ENCODE measurements around the gene ASCC1.

Gene ASCC1

DNA sequence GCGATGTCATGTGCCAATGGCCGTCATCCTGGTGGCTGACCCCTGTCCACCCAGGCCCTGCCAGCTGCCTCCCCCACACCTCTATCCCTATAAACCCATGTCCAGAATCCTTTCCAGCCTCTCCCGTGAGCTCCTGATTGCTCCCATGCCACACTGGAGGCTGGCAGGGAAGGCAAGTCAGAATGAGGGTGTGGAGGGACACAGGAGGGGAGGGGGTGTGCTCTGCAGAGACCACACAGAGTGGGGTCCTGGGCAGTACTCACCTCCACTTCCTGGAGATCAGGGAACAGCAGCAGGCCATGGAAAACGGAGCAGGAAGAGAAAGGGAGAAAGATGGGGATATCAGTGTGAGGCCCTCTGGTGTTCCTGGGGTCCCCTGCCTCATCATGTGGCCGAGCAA is 143.4 kb downstream of the ASCC1 start:
- in situ Hi-C loops (cut with MboI; ENCODE audit: low sequenced_read_pairs), result no loop called here

DNA sequence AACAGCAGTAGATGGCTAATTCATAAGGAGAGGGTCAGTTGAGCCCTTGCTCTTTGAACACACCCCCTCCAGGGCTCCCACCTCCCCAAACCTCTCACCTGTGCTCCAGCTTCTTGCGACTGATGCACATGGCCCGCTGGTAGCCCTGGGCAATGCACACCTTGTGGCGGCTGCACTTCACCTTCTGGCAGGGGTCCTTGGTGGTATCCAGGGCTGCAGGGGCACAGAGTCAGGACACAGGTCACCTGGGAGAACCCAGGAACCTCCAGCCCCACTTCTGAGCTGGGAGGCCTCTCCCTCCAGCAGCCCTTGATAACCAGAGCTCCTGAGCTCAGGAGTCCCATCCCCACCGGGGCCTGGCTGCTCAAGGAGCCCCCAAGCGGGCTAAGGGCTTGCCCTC is 144.0 kb downstream of the ASCC1 start:
- in situ Hi-C loops (cut with MboI; ENCODE audit: low sequenced_read_pairs), result no loop called here

DNA sequence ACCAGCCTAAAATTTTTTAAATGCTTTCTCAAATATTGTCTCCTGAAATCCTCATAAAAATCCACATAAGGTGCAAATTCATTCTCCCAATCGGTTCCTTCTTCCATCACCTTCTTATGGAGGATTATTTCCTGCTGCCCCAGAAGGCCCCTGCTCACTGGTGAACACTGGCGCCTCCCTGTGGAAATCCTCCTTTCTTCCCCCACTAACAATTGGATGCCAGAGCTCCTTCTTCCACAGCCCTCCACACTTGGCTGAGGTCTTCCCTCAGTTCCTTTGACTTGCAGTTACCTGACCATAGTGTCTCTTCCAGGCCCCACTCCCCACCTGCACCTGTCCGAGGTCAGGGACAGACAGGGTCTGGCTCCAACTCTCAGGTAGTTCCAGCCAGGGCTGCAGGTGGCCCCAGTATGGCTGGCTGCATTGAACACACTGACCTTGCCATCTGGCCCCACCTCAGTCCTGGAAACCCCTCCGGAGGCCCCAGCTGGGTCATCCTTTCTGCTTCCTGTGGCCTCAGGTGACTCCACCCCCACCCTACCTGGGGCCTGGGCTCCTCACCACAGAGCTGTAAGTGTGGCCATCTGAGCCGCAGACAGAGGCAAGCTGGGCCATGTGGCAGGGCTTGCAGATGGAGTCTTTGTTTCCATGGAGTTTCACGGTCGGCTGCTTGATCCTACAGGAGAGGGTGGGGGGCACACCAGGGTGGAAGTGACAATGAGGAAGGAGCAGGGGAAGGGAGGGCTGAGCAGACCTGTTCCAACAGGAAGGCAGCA is 146.1 kb downstream of the ASCC1 start:
- in situ Hi-C loops (cut with MboI; ENCODE audit: low sequenced_read_pairs), result no loop called here

DNA sequence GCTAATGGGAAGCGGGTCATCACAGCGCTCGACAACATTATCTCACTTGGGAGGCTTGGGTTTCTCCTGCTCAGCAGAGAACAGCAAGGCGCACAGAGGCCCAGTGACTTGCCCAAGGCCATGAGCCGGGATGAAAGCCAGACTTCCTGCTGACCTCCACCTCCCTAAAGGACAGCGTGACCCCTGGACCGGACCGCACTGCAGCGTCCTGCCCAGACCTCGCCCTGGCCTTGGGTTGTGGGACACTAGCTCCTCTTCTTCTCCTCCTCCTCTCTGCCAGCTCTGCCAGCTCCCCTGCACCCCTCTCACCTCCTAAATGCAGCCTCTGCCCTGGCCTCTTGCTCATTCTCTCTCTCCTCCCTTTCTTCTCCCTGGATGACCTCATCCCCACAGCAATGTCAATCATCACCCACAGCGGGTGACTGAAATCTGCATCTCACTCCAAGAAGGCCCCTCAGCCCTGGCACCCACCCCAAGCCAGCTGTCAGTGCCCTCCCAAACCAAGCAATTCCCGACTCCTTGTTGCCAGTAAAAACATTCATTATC is 147.1 kb downstream of the ASCC1 start:
- in situ Hi-C loops (cut with MboI; ENCODE audit: low sequenced_read_pairs), result no loop called here

DNA sequence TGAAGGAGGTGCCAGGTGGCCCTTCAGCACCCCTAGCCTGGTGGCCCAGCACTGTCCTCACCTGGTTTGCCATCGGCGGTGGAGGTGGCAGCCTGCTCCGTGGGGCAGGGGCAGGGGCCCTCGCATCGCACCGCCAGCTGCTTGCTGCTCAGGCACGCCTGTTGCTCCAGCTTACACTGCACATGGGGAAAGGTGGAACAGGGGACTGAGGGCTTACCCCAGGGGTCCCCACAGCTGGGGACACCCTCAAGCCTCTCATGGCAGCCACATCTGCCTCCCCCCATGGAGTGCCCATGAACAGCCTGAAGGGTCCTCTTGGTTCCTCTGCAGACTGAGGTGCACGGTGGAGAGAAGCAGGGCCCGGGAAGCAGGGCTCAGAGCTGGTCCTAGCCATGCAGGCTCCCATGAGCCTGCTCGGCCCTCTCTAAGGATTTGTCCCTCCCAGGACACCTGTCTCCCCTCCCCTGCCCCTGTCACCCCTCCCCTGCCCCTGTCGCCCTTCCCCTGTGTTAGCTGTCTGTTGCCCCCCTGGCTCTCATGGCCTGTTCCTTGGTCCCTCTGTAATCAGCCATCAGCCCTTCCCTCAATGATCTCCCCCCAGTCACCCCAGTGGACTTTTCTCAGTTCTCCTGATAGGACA is 147.8 kb downstream of the ASCC1 start:
- in situ Hi-C loops (cut with MboI; ENCODE audit: low sequenced_read_pairs), result no loop called here

DNA sequence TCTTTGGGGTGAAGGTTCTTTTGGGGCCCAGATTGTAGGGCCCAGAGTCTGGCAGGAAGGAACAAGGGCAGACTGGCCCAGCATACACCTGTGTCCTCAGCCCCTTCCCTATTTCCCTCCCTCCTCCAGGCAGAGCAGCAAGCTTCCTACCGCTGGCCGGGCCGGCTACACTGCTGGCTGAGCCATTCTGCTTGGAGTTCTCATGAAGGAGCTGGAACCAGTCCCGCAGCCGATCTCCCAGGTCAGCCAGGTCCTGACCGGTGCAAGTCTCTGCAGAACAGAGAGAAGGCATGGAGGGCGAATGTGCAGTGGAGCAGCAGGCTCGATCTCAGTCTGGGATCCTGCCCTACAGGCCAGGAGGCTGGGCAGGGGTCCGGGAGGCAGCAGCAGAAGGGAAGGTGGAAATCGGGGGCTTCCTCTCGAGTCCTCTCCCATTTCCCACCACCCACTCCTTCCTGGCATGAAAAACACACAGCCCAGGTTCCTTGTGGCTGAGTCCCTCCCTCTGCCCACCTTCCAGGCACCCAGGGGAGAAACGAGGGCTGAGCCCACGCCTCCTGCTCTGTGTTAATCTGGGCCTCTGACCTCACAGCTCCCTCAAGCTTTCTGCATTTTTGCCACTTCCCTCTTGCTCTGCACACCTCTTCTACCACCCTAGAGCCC is 148.5 kb downstream of the ASCC1 start:
- in situ Hi-C loops (cut with MboI; ENCODE audit: low sequenced_read_pairs), result no loop called here

DNA sequence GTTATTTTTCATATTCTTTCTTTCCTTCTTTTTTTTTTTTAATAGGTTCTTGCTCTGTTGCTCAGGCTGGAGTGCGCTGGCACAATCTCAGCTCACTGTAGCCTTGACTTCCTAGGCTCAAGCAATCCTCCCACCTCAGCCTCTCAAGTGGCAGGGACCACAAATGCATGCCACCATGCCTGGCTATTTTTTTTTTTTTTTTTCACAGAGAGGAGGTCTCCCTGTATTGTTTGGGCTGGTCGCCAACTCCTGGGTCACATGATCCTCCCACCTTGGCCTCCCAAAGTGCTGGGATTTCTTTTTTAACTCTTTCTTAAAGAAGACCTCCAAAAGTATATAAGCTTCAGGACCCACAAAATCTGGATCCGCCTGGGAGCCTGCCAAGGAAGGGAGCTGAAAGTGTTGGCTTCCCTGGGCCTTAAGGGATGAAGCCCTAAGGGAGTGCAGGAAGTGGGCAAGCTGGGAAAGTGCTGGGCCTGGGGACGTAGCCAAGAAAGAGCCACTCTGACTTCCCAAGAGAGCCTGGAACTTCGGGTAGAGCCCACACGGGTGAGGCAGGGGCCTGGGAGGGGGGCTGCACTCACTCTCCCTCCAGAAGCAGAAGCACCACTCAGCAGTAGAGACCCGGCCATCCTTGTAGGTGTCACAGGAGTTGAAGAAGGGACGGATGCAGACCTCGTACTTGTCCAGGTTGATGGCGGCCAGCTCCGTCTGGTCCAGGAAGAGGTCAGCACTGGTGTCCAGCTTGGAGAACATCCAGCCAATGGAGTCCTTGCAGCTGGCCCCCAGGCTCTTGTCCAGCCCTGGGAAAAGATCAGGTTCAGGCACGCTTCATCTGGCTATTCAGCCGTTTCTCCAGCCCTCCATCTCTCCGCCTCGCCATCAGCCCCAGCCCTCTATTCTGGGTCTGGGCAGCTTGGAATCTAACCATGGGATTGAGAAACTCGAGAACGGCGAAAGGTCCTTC is 149.5 kb downstream of the ASCC1 start:
- in situ Hi-C loops (cut with MboI; ENCODE audit: low sequenced_read_pairs), result no loop called here

DNA sequence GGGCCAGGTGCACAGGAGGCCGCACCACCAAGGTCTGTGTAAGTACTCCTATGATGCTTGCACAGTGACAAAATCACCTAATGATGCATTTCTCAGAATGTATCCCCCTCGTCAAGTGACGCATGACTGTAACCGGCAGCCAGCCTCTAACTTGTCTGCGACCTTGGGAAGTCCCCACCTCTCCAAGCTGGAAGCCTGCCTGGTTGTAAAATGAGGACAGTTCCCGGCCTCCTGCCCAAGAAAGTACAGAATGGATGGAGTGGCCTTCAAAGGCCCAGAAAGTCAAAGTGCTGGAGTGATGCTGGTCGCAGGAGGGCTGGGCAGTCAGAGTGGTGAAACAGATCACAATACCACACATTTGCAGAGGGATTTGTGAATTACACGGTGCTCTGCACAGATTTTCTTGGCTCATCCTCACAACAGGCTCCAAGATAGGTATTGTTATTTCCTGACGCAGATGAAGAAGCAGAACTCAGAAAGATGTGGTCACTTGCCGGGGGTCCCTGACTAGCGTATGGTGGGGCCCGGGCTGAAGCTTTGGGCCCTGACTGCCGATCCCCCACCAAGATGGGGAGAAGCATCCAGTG is 150.5 kb downstream of the ASCC1 start:
- in situ Hi-C loops (cut with MboI; ENCODE audit: low sequenced_read_pairs), result no loop called here

DNA sequence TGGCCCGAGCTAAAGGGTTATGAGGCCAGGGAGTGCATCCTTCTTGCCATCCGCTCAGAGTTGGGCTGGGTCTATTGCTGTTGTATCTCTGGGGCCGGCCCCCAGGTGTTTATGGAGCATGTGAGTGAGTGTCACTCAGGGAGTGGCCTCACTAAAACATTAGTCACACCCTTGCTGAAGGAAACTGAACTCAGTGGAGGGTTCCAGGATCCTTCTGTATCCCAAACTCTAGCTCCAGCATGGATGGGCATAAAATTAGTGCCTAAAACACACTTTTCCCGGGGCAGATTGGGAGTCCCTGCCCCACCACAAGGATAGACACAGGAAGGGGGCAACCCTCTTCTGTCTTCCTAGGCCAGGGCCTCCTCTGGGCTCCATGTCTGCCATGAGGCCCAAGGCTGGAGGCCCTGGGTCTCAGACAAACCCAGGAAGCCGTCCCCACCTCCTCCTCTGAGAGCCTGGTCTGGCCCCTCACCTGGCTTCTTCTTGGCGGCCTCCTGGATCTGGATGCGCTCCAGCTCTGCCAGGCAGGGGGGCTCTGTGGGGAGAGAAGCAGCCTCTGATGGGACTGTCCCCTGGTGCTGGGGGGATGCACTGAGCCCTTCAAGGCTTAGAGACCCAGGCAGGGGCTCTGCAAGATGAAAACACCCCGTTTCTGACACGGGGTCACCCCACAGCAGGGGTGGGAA is 152.2 kb downstream of the ASCC1 start:
- in situ Hi-C loops (cut with MboI; ENCODE audit: low sequenced_read_pairs), result no loop called here

DNA sequence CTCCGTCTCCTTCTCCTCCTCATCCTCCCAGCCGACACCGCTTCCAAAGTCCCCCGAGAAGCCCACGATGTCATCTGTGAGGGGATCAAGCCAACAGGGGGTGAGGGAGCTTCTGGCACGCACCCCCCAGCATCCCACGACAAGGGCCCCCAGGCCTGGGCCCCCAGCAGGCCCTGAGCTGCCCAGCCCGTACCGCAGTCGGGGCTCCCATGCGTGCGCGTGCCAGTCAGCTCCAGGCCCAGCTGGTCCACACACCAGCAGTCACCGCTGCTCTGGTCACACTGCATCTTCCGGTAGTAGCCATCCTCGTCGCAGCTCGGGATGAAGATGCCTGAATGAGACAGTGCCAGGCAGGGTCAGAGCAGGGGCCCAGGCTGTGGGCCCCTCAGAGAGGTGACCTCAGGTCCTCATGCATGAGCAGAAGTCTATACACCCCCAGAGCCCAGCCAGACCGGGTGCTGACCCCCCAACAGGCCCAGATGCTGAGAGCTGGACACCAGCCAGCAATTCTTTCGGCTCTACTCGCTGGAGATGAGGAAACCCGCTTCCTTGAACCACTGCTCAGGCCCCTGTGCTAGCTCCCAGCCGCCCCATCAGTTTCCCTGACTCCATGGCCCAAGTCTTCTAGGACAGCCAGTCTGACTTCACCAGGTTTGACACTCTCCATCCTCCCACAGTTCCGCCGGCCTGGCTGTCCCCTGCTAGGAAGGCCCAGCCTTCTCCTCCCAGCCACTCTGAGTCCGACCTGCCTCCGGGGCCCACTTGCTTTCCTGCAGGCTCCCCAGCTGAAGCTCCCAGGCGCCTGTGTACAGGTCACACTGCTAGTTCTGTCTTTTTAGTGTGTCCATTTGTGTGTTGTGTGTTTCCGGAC is 153.0 kb downstream of the ASCC1 start:
- in situ Hi-C loops (cut with MboI; ENCODE audit: low sequenced_read_pairs), result no loop called here

DNA sequence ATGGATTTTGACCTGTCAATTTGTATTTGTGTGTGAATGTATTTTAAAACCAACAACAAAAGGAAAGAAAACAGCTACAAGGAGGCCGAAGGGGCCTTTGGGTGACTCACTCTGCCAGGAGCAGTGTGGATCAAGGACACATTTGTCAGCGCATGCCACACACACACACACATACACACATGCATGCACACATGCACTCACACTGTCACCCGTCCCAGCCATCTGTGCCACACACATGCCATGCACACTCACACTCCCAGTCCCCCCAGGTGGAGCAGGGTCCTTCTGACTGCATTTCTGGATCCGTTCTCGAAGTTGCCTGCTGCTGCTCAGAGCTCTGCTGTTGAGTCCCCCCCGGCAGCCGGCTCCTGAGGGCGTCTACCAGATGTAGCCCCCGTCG is 153.7 kb downstream of the ASCC1 start:
- in situ Hi-C loops (cut with MboI; ENCODE audit: low sequenced_read_pairs), result no loop called here

DNA sequence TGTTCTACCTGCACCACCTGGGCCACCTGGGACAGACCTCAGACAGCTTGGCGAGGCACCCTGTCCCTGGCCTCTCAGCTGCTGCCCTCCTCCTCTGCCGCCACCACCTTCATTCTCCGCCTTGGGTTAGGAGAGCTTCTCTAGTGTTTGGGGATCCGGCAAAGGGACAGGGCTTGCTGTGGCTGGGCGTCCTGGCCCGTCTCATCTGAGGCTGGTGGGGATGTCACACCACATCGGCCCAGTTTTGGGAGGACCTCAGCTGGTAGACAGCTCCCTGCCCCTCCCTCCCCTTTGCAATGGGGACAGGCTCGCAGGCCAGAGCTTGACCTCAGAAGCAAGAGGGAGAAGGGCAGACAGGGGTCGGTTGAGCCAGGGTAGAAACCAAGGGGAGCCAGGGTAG is 154.1 kb downstream of the ASCC1 start:
- in situ Hi-C loops (cut with MboI; ENCODE audit: low sequenced_read_pairs), result no loop called here

DNA sequence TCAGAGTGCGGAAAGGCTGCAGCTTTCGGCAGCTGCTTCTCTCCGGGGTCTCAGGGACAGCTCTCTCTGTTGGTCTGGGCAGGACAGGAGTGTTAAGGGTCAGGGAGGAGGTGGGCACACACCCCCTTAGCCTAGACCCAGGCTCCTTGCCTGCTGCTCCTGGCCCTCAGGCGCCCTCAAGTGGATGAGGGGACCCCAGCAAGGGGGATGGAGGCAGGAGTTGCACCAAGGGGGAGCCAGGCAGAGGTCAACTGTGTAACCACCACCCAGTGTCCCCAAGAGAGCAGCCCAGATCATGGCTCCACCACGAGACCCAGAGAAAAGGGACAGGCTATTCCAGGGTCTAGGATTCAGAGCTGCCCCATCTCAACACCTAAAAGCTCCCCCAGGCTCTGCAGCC is 154.6 kb downstream of the ASCC1 start:
- in situ Hi-C loops (cut with MboI; ENCODE audit: low sequenced_read_pairs), result no loop called here

DNA sequence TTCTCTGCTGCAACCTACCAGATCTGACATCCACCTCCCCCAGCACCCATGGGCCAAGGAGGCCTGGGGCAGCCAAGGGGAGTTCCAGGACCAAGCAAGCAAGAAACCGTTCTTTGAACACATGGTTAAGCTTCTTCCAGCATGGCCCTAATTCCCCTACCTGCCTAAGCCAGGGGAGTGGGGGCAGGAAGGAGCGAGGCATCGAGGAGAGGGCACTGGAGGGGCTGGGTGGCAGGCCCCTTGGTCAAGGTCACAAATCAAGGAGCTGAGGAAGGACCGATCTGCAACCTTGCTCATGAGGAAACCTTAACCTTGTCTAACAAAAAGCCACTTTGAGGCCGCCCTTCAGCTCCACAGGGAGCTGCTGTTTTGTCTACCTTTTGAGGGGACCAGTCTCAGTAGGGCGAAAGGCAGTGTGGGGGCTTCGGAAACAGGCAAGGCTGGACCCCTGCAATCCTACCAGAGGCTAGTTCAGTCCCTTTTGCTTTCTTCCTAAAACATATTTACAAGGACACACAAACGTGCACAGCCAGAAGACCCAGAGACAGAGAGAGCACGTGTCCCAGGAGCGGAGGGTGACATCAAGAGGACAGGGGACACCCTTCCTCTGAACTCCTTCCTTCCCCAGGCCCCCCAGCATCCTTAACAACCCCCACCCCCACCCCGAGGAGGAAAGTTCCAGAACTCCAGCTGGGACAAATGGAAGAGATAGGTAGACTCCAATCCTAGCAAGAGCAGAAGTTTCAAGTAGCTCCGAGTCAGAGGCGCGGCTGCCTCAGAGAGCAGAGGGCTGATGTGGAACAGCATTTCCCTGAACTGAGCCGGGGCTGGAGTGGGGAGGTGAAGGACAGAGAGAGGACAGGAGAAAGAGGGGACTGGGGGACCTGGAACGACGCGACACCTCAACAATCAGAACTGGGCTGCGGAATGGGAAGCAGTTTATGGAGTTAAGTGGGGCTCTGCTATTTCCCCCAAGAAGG is 155.9 kb downstream of the ASCC1 start:
- in situ Hi-C loops (cut with MboI; ENCODE audit: low sequenced_read_pairs), result no loop called here

DNA sequence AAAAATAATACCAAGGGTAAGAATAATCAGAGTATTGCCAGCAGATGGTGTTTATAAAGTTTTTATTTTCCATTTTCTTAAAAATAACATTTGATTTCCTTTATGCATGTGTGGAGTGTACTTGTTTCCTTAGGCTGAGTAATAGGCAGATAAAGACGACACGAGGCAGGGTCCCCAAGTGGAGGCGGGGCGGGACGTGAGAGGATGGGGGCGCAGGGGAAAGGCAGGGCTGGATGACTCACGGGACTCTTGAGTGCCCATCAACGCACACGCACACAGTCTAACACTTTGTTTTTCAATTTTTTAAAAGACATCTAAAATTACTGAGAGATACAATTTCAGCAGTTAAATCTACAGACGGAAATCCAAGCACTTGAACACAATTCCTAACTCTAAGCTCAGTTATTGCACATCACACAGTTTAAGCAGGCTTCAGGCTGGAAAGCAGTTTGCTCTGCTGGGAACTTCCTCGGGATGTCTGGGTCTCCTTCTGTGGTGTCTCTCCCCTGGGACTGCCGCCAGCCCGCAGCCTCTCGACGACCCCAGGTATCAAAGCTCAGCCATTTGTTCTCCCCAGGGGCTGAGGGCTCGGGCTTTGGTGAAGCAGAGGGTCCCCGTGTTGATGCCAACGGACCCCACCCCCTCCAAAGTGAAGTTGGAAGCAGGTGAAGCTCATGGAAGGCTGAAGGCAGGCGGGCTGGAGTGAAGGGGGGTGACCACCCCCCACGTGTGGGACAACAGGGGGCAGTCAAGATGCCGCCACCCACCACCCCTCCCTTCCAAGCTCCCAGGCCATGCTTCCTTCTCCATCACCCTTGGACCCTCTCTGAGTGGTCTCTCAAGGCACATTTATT is 156.9 kb downstream of the ASCC1 start:
- in situ Hi-C loops (cut with MboI; ENCODE audit: low sequenced_read_pairs), result no loop called here

DNA sequence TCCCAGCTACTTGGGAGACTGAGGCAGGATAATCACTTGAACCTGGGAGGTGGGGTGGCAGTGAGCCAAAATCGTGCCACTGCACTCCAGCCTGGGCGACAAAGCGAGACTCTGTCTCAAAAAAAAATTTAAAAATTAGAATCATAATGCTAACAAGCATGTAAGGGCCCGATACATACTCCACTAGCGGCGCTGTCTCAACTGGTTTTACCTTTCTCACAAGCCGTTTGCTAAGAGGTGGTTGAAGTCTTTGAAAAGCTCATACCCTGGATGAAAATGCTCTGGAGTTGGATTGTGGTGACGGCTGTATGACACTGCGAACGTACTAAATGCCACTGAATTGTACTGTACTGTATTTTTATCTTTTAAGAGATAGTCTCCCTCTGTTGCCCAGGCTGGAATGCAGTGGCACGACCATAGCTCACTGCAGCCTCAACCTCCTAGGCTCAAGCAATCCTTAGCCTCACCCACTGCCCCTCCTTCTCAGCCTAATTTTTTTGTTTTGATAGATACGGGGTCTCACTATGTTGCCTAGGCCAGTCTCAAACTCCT is 157.7 kb downstream of the ASCC1 start:
- in situ Hi-C loops (cut with MboI; ENCODE audit: low sequenced_read_pairs), result no loop called here
